Activated CD4-positive, alpha-beta memory T cell treated with anti-CD3 and anti-CD28 coated beads for 36 hours (primary cell): ENCODE data around the gene CD151. TPM values are rescaled to one million over a fixed set of nuclear protein-coding genes. Genes with fewer than 3 reads are reported as not detected.

ENCODE experiments used
- CTCF ChIA-PET: fragments of 350-600 bp; sonication (Branson Sonifier 250); formaldehyde crosslinking; loops from one replicate; lab custom pipeline; 2021; ENCODE audit warnings: antibody characterized with exemption, inconsistent platforms; lab: Charles Lee
- POLR2A ChIA-PET: fragments of 350-600 bp; sonication (Branson Sonifier 250); formaldehyde crosslinking; loops from one replicate; lab custom pipeline; 2021; ENCODE audit warnings: antibody characterized with exemption; lab: Charles Lee
- DNase-seq: peaks from one replicate; pipeline ENCODE4 v3.0.0-alpha.2; 2020
- H3K27ac Mint-ChIP-seq: one replicate; pipeline ENCODE4 v1.8.0; 2021; ENCODE audit warnings: mixed read lengths
- H3K27me3 Mint-ChIP-seq: one replicate; pipeline ENCODE4 v1.8.0; 2021; ENCODE audit warnings: mixed read lengths
- H3K36me3 Mint-ChIP-seq: one replicate; pipeline ENCODE4 v1.8.0; 2021; ENCODE audit warnings: mixed read lengths
- H3K4me1 Mint-ChIP-seq: one replicate; pipeline ENCODE4 v1.8.0; 2021; ENCODE audit warnings: low read depth, mixed read lengths
- H3K4me3 Mint-ChIP-seq: one replicate; pipeline ENCODE4 v1.8.0; 2021; ENCODE audit warnings: mild to moderate bottlenecking, mixed read lengths
- H3K9me3 Mint-ChIP-seq: one replicate; pipeline ENCODE4 v1.8.0; 2021; ENCODE audit warnings: mixed read lengths
- intact Hi-C: fragments of 100-400 bp; cut with micrococcal nuclease; formaldehyde crosslinking; loops from one replicate; pipeline ENCODE4 v1.15.1; 2023
- total RNA-seq, 2 experiments: library from RNA; stranded (reverse); gene quantifications; one replicate each; pipeline ENCODE4 v1.2.3, GENCODE V29; 2021

The CD151 gene
- 10 to 100 TPM; 40.2 to 40.9 TPM for total RNA-seq

DNA sequence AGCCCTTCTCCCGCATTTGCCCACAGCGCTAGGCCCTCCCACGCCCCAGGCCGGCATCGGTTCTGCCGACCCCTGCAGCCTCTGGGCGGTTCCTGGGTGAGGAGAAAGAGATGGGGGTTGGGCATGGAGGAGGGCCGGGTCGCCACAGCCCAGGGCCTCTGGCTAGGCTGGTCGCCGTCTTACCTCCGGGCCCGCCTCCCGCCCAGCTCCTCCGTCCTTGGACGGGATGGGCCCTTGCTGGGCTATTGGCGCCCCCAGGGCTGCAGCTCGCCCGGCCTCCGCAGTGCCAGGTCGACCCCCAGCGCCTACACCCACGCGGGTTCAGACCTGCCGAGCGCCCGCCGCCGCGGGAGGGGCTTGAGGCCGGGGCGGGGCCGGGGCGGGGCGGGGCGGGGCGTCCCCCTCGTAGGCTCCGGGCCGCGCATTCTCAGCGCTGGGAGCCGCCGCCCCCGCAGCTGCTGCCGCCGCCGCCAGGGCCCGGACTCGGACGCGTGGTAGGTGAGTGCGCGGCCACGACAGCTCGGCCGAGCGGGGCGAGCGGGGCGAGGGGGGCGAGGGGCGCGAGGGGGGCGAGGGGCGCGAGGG lies at the start of gene CD151:
Gene CD151 (plus strand): TSS at position 424 of the 585 bp plus-strand sequence. CDS start 3,118 bp downstream, outside the sequence.
- H3K27me3 Mint-ChIP-seq = peaks cover 33% of the 10 kb centered on the region
- ChIA-PET POLR2A (interaction anchor here (1.7 to 2.2 kb wide), 2 partner anchors 10 to 13 kb away, joined by 7 to 12 read pairs; partner anchors contain the start of genes PNPLA2, POLR2L and TSPAN4), CTCF (interaction anchor here (1.2 kb wide), 2 partner anchors 10 to 15 kb away, joined by 3 to 5 read pairs; partner anchors contain the start of genes POLR2L and TSPAN4)
- peaks cover 27% of the 10 kb centered on the region for H3K4me1 Mint-ChIP-seq
- H3K36me3 Mint-ChIP-seq = no peaks in the 10 kb centered on the region
- H3K4me3 Mint-ChIP-seq = peak within 1 kb of the TSS; percentile 65
- H3K9me3 Mint-ChIP-seq = no peaks in the 10 kb centered on the region
- peak; percentile 67 for DNase-seq
- H3K27ac Mint-ChIP-seq = no peak within 1 kb of the TSS
- intact Hi-C loops = loop anchor here (1.0 kb wide), 1 partner anchor 10 kb away; the partner anchor contains the start of genes POLR2L and TSPAN4

DNA sequence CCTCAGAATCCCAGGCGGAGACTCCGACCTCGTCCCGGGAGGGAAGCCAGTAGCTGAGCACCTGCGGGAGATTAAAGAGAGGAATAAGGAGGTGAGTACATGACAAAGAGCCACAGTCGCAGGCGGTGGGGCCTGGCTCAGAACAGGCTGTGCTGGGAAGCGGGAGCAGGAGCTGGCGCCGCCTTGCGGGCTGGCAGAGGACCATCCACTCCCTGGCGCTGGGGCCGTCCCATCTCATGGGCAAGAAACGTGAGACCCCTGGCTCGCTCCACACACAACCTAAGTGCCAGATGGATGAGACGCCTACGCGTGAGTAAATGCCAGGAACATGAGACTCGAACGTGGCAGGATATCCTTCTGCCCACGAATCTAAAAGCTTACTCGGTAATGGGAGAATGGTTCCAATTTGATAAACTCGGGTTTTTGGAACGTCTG lies 49.2 kb upstream of the CD151 start:
- DNase-seq = no peak
- peaks cover 10% of the 10 kb centered on the region for H3K4me1 Mint-ChIP-seq
- H3K9me3 Mint-ChIP-seq = no peaks in the 10 kb centered on the region
- POLR2A ChIA-PET = no interaction called here
- CTCF ChIA-PET = no interaction called here
- no peaks in the 10 kb centered on the region for H3K27me3 Mint-ChIP-seq
- peaks cover 5% of the 10 kb centered on the region for H3K36me3 Mint-ChIP-seq
- no peak overlapping the region for H3K27ac Mint-ChIP-seq
- no peak overlapping the region for H3K4me3 Mint-ChIP-seq
- intact Hi-C loops = no loop called here

DNA sequence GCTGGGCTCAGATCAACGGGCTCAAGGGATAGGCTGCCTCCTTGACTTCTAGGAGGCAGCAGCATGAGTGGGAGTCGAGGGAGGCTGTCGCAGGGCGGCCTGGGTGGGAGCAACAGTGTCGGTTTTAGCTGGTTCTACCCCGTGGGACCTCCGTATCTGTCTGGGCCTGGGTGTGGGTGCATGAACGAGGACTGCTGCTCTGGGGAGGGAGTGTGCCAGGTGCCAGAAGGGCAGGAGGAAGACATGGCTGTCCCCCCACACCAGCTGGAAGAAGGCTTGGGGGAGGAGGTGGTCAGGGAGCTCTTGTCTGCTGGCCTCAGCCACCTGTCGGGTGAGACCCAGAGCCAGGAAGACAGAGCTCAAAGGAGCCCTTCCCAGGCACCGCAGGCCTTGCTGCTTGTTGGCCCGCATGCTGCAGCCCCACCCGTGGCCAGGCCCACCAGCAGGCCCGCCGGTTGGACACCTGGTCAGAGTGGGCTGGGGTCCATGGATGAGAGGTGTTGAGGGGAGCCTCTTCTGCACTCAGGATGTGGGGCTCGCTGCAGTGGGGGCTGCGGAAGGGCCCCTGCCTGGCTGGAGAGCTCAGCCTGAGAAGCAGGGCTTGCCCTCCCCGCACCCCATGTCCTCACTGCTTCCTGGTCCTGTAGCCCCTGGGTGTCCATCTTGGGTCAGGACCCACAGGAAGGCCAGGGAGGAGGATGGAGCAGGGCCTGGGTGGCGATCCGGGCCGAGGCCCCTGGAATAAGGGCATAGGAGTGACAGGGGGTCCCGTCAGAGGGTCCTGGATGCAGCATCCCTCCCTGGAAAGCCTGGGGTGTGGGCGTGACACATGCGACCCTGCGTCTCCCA lies 46.3 kb upstream of the CD151 start:
- Mint-ChIP-seq H3K9me3 (no peaks in the 10 kb centered on the region), H3K4me3 (no peak overlapping the region), H3K27ac (no peak overlapping the region), H3K36me3 (peaks cover 9% of the 10 kb centered on the region), H3K27me3 (no peaks in the 10 kb centered on the region), H3K4me1 (no peaks in the 10 kb centered on the region)
- POLR2A ChIA-PET = no interaction called here
- no peak for DNase-seq
- intact Hi-C loops = no loop called here
- CTCF ChIA-PET = no interaction called here

DNA sequence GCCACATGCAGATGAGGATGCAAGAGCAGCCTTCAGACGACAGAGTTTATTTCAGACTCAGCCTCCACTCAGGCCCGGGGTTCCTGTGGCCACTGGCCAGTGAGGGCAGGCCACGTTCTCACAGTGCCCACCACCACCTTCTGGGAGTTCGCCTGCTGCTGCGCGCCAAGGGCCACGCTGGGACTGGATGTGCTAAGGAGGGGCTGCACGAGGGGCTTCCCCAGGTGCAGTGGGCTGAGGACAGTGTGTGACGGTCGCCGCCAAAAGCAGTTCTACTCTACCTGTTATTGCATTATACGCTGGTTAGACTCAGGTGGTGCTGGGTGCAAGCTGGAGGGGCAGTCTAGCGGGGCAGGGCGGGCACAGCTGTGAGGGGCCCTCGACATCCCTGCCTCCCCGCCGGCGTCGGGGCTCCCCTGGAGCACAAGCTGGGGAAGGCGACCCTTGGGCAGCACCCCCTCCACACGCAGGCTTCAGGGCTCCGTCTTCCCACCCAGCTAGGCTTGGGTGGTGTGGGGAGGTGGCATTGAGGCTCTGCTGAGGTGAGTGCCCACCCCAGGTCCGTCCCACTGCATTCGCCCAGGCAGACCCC lies 45.6 kb upstream of the CD151 start:
- H3K27ac Mint-ChIP-seq = no peak overlapping the region
- ChIA-PET CTCF (no interaction called here), POLR2A (no interaction called here)
- intact Hi-C loops = no loop called here
- no peaks in the 10 kb centered on the region for H3K9me3 Mint-ChIP-seq
- no peak for DNase-seq
- no peak overlapping the region for H3K4me3 Mint-ChIP-seq
- peaks cover 11% of the 10 kb centered on the region for H3K36me3 Mint-ChIP-seq
- no peaks in the 10 kb centered on the region for H3K4me1 Mint-ChIP-seq
- no peaks in the 10 kb centered on the region for H3K27me3 Mint-ChIP-seq

DNA sequence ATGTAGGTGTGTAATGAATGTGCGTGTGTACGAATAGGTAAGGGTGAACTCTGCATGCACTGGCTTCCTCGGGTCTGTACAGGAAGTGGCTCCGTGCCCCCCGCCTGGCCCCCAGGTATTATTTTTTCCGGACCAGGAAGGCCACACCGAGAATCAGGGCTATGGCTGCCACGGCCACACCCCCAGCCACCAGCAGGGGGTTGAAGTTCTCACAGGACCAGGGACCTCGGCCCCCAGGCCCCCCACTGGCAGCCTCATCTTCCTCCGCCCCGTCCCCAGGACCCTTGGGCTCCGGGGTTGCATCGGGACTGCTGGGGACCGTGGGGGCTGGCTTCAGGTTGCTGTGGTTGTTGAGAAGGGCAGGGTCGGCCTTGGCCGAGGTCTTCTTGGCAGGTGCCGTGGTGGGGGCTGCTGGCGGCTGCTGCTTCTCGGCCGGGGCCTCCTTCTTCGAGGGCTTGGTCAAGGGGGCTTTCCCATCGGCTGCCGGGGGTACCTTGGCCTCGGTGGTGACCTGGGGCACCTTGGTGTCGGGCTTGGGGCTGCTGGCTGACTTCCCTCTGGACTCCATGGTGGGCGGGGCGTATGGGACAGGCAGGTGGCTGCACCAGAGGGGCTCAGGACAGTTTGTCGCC lies 44.6 kb upstream of the CD151 start:
- Mint-ChIP-seq H3K9me3 (no peaks in the 10 kb centered on the region), H3K27me3 (no peaks in the 10 kb centered on the region), H3K36me3 (peaks cover 12% of the 10 kb centered on the region), H3K27ac (no peak overlapping the region), H3K4me1 (no peaks in the 10 kb centered on the region), H3K4me3 (no peak overlapping the region)
- intact Hi-C loops = no loop called here
- CTCF ChIA-PET = no interaction called here
- no peak for DNase-seq
- POLR2A ChIA-PET = no interaction called here

DNA sequence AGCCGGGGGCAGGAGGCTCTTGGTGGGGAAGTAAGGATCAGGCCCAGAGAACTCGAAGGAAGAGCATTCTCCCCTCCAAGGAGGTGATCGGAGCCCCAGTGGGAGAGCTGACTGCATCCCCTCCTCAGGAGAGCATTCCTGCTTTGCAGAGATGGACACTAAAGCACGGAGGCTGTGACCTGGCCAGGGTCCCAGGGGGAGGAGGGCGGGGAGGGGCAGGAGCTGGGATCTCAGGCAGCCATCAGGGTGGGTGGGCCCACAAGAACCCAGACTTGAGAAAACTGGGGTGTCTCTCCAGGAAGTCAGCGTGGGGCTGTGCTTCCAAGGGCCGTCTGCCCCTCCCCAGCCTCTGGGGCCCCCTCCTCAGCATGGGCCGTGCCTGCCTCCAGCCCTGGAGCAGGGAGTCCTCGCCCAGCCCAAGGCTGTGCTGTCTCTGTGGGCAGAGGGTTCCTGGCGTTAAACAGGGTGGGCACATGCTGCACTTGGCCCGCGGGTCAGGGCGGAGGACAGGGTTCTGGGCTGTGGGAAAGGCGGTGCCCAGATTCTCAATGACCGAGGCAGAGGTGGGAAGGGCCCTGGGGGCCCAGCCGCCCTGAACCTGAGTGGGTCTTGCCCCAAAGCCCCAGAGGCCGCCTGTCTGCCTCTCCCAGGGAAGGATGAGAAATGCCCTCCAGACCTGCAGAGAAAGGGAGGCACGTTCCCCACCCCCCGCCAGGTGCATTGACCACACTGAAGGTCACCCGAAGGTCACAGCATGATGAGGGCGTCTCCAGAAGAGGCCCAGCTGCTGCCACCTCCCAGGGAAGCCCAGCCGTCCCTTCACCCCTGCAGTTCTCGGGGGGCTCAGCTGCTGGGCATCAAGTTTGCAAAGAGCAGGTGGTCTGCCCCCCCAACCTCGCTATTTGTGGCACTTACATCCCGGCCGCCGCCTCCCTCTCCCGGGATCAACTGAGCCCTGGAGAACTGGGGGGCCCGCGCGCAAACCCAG lies 43.5 kb upstream of the CD151 start:
- ChIA-PET POLR2A (interaction anchor here (0.9 to 1.4 kb wide), 4 partner anchors 11 to 41 kb away, joined by 3 to 5 read pairs (median 4); partner anchors contain the start of gene GATD1), CTCF (interaction anchor here (1.0 kb wide), 1 partner anchor 20 kb away, joined by 3 read pairs; no protein-coding TSS in a partner anchor)
- H3K27me3 Mint-ChIP-seq = no peaks in the 10 kb centered on the region
- intact Hi-C loops = no loop called here
- H3K36me3 Mint-ChIP-seq = peaks cover 12% of the 10 kb centered on the region
- peak overlapping the region; percentile 46 for H3K4me3 Mint-ChIP-seq
- no peak overlapping the region for H3K27ac Mint-ChIP-seq
- no peak for DNase-seq
- H3K9me3 Mint-ChIP-seq = no peaks in the 10 kb centered on the region
- H3K4me1 Mint-ChIP-seq = no peaks in the 10 kb centered on the region

DNA sequence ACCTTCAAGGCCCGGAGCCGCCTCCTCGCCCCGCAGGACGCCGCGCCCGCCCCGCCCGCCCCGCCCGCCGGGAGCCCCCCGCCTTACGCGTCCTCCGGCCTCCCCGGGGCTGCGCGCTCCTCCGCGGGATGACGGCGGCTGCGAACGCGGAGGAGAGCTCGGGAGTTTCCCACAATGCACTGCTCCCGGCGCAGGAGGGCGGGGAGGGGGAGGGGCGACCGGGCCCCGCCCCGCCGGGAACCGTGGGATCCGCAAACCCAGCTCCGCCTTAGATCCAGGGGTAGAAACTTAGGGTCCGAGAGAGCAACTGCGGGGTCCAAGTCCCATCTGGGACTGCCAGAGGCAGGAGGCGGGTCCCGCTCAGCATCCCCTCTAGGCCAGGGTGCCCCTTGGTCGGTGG lies 42.8 kb upstream of the CD151 start, which contains the start of gene CEND1:
Gene CEND1 (minus strand): TSS at position 148 of the 400 bp plus-strand sequence. CDS start 1,514 bp downstream, outside the sequence.
- peaks cover 2% of the 10 kb centered on the region for H3K4me1 Mint-ChIP-seq
- POLR2A ChIA-PET = interaction anchor here (0.9 to 1.4 kb wide), 5 partner anchors 12 to 41 kb away, joined by 3 to 5 read pairs (median 4); partner anchors contain the start of gene GATD1
- CTCF ChIA-PET = no interaction called here
- DNase-seq = peak; percentile 67
- no peak within 1 kb of the TSS for H3K27ac Mint-ChIP-seq
- peaks cover 15% of the 10 kb centered on the region for H3K36me3 Mint-ChIP-seq
- intact Hi-C loops = loop anchor here (10.0 kb wide), 1 partner anchor 375 kb away; the partner anchor contains the start of gene SIGIRR
- H3K9me3 Mint-ChIP-seq = no peaks in the 10 kb centered on the region
- no peaks in the 10 kb centered on the region for H3K27me3 Mint-ChIP-seq
- peak within 1 kb of the TSS; percentile 46 for H3K4me3 Mint-ChIP-seq

DNA sequence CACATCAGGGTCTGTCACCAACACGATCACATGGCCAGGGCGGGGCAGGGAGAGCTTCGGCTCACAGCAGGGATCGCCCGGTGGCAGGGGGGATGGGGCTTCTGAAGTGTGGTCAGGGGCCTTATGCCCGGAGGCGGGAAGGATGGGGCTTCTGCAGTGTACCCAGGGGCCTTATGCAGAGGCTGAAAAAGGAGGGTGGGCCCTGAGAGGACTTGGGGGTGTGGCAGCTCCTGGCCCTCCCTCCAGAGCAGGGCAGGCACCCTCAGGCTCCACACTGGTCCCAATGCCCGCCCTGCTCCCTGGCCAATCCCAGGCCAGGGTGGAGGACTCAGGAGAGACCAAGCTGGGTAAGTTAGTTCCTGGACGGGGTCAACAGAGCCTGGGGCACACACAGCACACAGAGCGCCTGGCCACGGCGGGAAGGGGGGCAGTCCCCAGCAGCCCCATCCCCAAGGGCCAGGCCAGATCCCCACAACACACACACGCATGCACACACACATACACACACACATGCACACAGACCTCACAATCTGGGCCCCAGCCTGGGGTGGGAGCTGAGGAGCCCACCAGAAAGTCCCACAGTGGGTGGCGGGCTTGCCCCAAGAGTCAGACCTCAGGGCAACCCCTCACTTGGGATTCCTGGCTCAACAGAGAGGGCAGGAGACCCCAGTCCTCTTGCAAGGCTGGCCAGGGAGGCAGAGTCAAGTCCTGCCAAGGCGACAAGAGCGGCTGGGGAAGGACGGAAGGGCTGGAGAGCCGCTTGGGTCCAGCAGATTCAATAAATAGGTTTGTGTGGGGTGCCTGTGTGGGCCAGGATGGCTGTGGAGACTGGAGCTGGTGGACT lies 41.8 kb upstream of the CD151 start:
- H3K4me1 Mint-ChIP-seq = peaks cover 8% of the 10 kb centered on the region
- no peaks in the 10 kb centered on the region for H3K9me3 Mint-ChIP-seq
- H3K4me3 Mint-ChIP-seq = no peak overlapping the region
- intact Hi-C loops = loop anchor here (10.0 kb wide), 1 partner anchor 376 kb away; the partner anchor contains the start of gene SIGIRR
- ChIA-PET POLR2A (interaction anchor here (1.2 to 1.4 kb wide), 2 partner anchors 15 to 42 kb away, joined by 3 to 4 read pairs; no protein-coding TSS in a partner anchor), CTCF (no interaction called here)
- H3K27me3 Mint-ChIP-seq = no peaks in the 10 kb centered on the region
- peaks cover 15% of the 10 kb centered on the region for H3K36me3 Mint-ChIP-seq
- DNase-seq = no peak
- H3K27ac Mint-ChIP-seq = no peak overlapping the region

DNA sequence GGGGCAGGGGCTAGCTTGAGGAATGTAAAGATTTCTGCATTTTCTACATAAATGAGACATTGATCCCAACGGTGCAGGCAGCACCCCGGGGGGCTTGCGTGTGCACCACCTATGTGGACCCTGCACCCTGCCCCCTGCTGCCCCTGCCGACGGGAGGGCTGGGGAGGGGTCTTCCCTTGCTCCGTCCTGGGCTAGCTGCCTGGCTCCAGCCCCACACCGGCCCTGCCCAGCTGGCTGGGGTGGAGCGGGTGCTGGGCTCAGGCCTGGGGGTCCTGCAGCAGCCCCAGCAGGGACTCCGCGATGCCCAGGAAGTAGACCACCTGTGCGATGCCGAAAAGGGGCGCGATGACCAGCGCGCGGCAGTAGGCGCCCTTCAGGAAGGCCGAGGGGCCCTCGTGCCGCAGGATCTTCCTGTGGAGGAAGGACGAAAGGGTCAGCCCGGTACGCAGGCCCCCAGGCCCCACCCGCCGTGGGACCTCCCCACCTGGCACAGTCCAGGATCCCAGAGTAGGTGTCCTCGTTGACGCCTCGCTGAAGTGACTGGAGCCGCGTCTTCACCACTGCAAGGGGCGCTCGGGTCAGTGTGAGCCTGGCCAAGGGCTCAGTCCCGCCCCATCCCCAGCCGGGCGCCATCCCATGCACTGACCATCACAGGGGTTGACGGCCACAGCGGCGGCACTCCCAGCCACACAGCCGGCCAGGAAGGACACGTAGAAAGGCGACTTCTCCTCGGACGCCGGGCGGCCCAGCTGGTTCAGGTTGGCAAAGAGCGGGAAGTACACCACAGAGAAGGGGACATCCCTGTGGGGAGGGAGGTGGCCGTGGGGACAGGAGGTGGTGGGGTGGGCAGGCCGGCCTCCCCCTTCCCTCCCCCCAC lies 40.9 kb upstream of the CD151 start:
- H3K9me3 Mint-ChIP-seq = no peaks in the 10 kb centered on the region
- no peak overlapping the region for H3K27ac Mint-ChIP-seq
- intact Hi-C loops = loop anchor here (10.0 kb wide), 1 partner anchor 377 kb away; the partner anchor contains the start of gene SIGIRR
- peaks cover 14% of the 10 kb centered on the region for H3K4me1 Mint-ChIP-seq
- ChIA-PET CTCF (no interaction called here), POLR2A (no interaction called here)
- peaks cover 15% of the 10 kb centered on the region for H3K36me3 Mint-ChIP-seq
- H3K4me3 Mint-ChIP-seq = no peak overlapping the region
- no peak for DNase-seq
- no peaks in the 10 kb centered on the region for H3K27me3 Mint-ChIP-seq
